DND-41 (cell line): ENCODE data around the gene CCL3.

Experiments used
- ATAC-seq: fragments of 200-7000 bp; cut with Tn5 transposase; 3 replicates; pipeline ENCODE4 v1.9.1; 2021; ENCODE audit warnings: low read depth; ENCODE audit not compliant: insufficient read depth
- DNase-seq: peaks from one replicate; pipeline ENCODE4 v3.0.0-alpha.2; 2020
- H2AFZ ChIP-seq: 2 replicates; pipeline ENCODE4 v1.6.0; 2012; ENCODE audit warnings: low read depth, low read length
- H3K27ac ChIP-seq: 2 replicates; pipeline ENCODE4 v1.5.1; 2012; ENCODE audit warnings: low read length, inconsistent platforms
- H3K27me3 ChIP-seq: fragments of 200-600 bp; sonication (generic); 2 replicates; pipeline ENCODE4 v1.6.0; 2012; ENCODE audit warnings: low read length, mild to moderate bottlenecking, inconsistent platforms; ENCODE audit not compliant: insufficient read depth, poor library complexity
- H3K36me3 ChIP-seq: 2 replicates; pipeline ENCODE4 v1.5.1; 2012; ENCODE audit warnings: low read length, inconsistent platforms; ENCODE audit not compliant: insufficient read depth
- H3K4me1 ChIP-seq: 2 replicates; pipeline ENCODE4 v1.5.1; 2012; ENCODE audit warnings: mild to moderate bottlenecking, low read length; ENCODE audit not compliant: insufficient read depth
- H3K4me2 ChIP-seq: 2 replicates; pipeline ENCODE4 v1.6.0; 2012; ENCODE audit warnings: mild to moderate bottlenecking, moderate library complexity, low read length, inconsistent platforms; ENCODE audit not compliant: insufficient read depth
- H3K4me3 ChIP-seq, 2 experiments: fragments of 200-600 bp in 1 of 2; shearing (Covaris generic) in 1 of 2; 2 replicates each; pipeline ENCODE4 v1.5.1; 2012 to 2016; ENCODE audit warnings: inconsistent platforms in 2 of 2, low read length in 2 of 2, mild to moderate bottlenecking in 2 of 2, low read depth in 1 of 2, moderate library complexity in 1 of 2
- H3K79me2 ChIP-seq: 2 replicates; pipeline ENCODE4 v1.6.0; 2012; ENCODE audit warnings: low read length, inconsistent platforms; ENCODE audit not compliant: insufficient read depth
- H3K9ac ChIP-seq: 2 replicates; pipeline ENCODE4 v1.6.0; 2012; ENCODE audit warnings: low read depth, mild to moderate bottlenecking, inconsistent platforms, low read length, moderate library complexity
- H3K9me3 ChIP-seq: 2 replicates; pipeline ENCODE4 v1.5.1; 2012; ENCODE audit warnings: low read length, moderate library complexity, mild to moderate bottlenecking, inconsistent platforms; ENCODE audit not compliant: insufficient read depth, severe bottlenecking
- H4K20me1 ChIP-seq: 2 replicates; pipeline ENCODE4 v1.6.0; 2012; ENCODE audit warnings: low read length; ENCODE audit not compliant: insufficient read depth
- CTCF ChIP-seq: IDR thresholded peaks from 2 replicates; pipeline ENCODE4 v1.5.1; 2012; ENCODE audit warnings: borderline replicate concordance, low read length, moderate library complexity, mild to moderate bottlenecking; ENCODE audit not compliant: poor library complexity, severe bottlenecking; ENCODE audit errors: extremely low read depth
- EZH2 ChIP-seq: IDR thresholded peaks from 3 replicates; pipeline ENCODE4 v1.6.1; 2012; ENCODE audit warnings: borderline replicate concordance, low read depth, mild to moderate bottlenecking, moderate library complexity, low read length, inconsistent platforms; ENCODE audit not compliant: severe bottlenecking

Gene CCL3

GRCh38 chr17:36063786-36064541 lies 26.0 kb downstream of the CCL3 start, which contains the start of gene CCL18:
Gene CCL18 (plus strand): TSS chr17:36064272. CDS start chr17:36064343, 71 bp downstream.
- Histone ChIP-seq H3K4me1 (no peaks in the 10 kb centered on the region), H3K9ac (no peak within 1 kb of the TSS), H3K9me3 (no peaks in the 10 kb centered on the region), H3K27ac (no peak within 1 kb of the TSS), H2AFZ (no peak within 1 kb of the TSS), H3K4me3 (no peak within 1 kb of the TSS), H3K36me3 (no peaks in the 10 kb centered on the region), H3K4me2 (no peak within 1 kb of the TSS), H3K79me2 (no peaks in the 10 kb centered on the region), H3K27me3 (no peaks in the 10 kb centered on the region), H4K20me1 (no peaks in the 10 kb centered on the region)
- DNase-seq, result no peak
- no peak for ATAC-seq
- TF ChIP-seq EZH2 (no peak), CTCF (no peak)

- Histone ChIP-seq H3K9ac (no peak overlapping the region), H3K79me2 (no peaks in the 10 kb centered on the region), H3K9me3 (no peaks in the 10 kb centered on the region), H3K27ac (no peak overlapping the region), H3K36me3 (no peaks in the 10 kb centered on the region), H4K20me1 (no peaks in the 10 kb centered on the region), H3K4me2 (no peak overlapping the region), H3K4me1 (no peaks in the 10 kb centered on the region), H3K27me3 (no peaks in the 10 kb centered on the region), H3K4me3 (no peak overlapping the region), H2AFZ (no peak overlapping the region)
- ATAC-seq, result no peak
- DNase-seq, result no peak
- TF ChIP-seq CTCF, result no peak
- no peak for TF ChIP-seq EZH2
Measured at GRCh38 chr17:36060816-36061215, 29.1 kb downstream of the CCL3 start.

GRCh38 chr17:36059406-36059805 lies 30.5 kb downstream of the CCL3 start:
- ATAC-seq (no peak), DNase-seq (no peak)
- Histone ChIP-seq H3K4me2 (no peak overlapping the region), H4K20me1 (no peaks in the 10 kb centered on the region), H3K27ac (no peak overlapping the region), H3K27me3 (no peaks in the 10 kb centered on the region), H3K4me3 (no peak overlapping the region), H3K9ac (no peak overlapping the region), H3K36me3 (no peaks in the 10 kb centered on the region), H3K4me1 (no peaks in the 10 kb centered on the region), H3K79me2 (no peaks in the 10 kb centered on the region), H3K9me3 (no peaks in the 10 kb centered on the region), H2AFZ (no peak overlapping the region)
- no peak for TF ChIP-seq CTCF
- TF ChIP-seq EZH2, result no peak
